DOHH2 (cell line): ENCODE data around the gene TRIM54.

Experiments used
- H3F3A ChIP-seq: fragments of 200-600 bp; sonication (generic), shearing (Covaris generic); 2 replicates; pipeline ENCODE4 v1.6.0; 2016; ENCODE audit warnings: antibody characterized with exemption, mild to moderate bottlenecking; ENCODE audit not compliant: control insufficient read depth, insufficient read depth
- H3K27ac ChIP-seq: fragments of 200-600 bp; sonication (generic); 2 replicates; pipeline ENCODE4 v1.5.1; 2014; ENCODE audit warnings: low read depth, mild to moderate bottlenecking, low read length, moderate library complexity
- H3K27me3 ChIP-seq: fragments of 200-600 bp; sonication (generic); 2 replicates; pipeline ENCODE4 v1.6.1; 2014; ENCODE audit warnings: mild to moderate bottlenecking, low read length, mixed read lengths; ENCODE audit not compliant: control insufficient read depth
- H3K36me3 ChIP-seq: fragments of 200-600 bp; sonication (generic); 2 replicates; pipeline ENCODE4 v1.6.1; 2014; ENCODE audit warnings: mild to moderate bottlenecking, low read length, moderate library complexity, mixed read lengths; ENCODE audit not compliant: control insufficient read depth
- H3K4me1 ChIP-seq: fragments of 200-600 bp; sonication (generic); 2 replicates; pipeline ENCODE4 v1.6.1; 2014; ENCODE audit warnings: mild to moderate bottlenecking, low read length, mixed read lengths; ENCODE audit not compliant: control insufficient read depth
- H3K4me2 ChIP-seq: fragments of 200-600 bp; sonication (generic); 2 replicates; pipeline ENCODE4 v1.6.0; 2014; ENCODE audit warnings: mild to moderate bottlenecking, low read length, moderate library complexity
- H3K4me3 ChIP-seq: fragments of 200-600 bp; sonication (generic); 2 replicates; pipeline ENCODE4 v1.5.1; 2014; ENCODE audit warnings: mild to moderate bottlenecking, low read length, mixed read lengths
- H3K79me2 ChIP-seq: fragments of 200-600 bp; sonication (generic); 2 replicates; pipeline ENCODE4 v1.6.1; 2014; ENCODE audit warnings: mild to moderate bottlenecking, low read length, mixed read lengths; ENCODE audit not compliant: control insufficient read depth
- H3K9me2 ChIP-seq: fragments of 200-600 bp; sonication (generic); replicated peaks from 2 replicates; pipeline ENCODE4 v1.6.1; 2014; ENCODE audit warnings: mild to moderate bottlenecking, low read length, mixed read lengths; ENCODE audit not compliant: control insufficient read depth
- H3K9me3 ChIP-seq: fragments of 200-600 bp; sonication (generic); 2 replicates; pipeline ENCODE4 v1.6.1; 2014; ENCODE audit warnings: antibody characterized with exemption, low read length, mixed read lengths; ENCODE audit not compliant: control insufficient read depth, insufficient read depth
- H4K20me1 ChIP-seq: fragments of 200-600 bp; sonication (generic); 2 replicates; pipeline ENCODE4 v1.6.0; 2014; ENCODE audit warnings: low read depth, mild to moderate bottlenecking, antibody characterized with exemption, low read length, moderate library complexity; ENCODE audit not compliant: control insufficient read depth, insufficient read depth
- CTCF ChIP-seq: fragments of 200-600 bp; sonication (generic); IDR thresholded peaks from one replicate; pipeline ENCODE4 v1.5.1; 2014; ENCODE audit warnings: antibody characterized with exemption, mild to moderate bottlenecking, low read depth, low read length; ENCODE audit not compliant: poor library complexity, severe bottlenecking
- EZH2phosphoT487 ChIP-seq: fragments of 200-600 bp; sonication (generic); IDR thresholded peaks from 2 replicates; pipeline ENCODE4 v1.6.1; 2017; ENCODE audit warnings: borderline replicate concordance, mild to moderate bottlenecking, antibody characterized with exemption, low read length, moderate library complexity, mixed read lengths

The TRIM54 gene

GRCh38 chr2:27243391-27244130 lies 38.7 kb upstream of the TRIM54 start:
- TF ChIP-seq EZH2phosphoT487 (no peak), CTCF (no peak)
- no peak overlapping the region for H3K27ac ChIP-seq
- no peak overlapping the region for H3K4me3 ChIP-seq
- no peaks in the 10 kb centered on the region for H3K9me3 ChIP-seq
- H3K27me3 ChIP-seq = no peaks in the 10 kb centered on the region
- no peaks in the 10 kb centered on the region for H3K9me2 ChIP-seq
- H3F3A ChIP-seq = peaks cover 3% of the 10 kb centered on the region; the same call in 1 of the 2 replicates
- H3K36me3 ChIP-seq = peaks cover 55% of the 10 kb centered on the region
- no peak overlapping the region for H3K4me2 ChIP-seq
- no peaks in the 10 kb centered on the region for H3K4me1 ChIP-seq
- no peaks in the 10 kb centered on the region for H3K79me2 ChIP-seq
- H4K20me1 ChIP-seq = no peaks in the 10 kb centered on the region

- no peaks in the 10 kb centered on the region for H3K9me3 ChIP-seq
- no peaks in the 10 kb centered on the region for H3K9me2 ChIP-seq
- TF ChIP-seq CTCF (no peak), EZH2phosphoT487 (no peak)
- H3K79me2 ChIP-seq = no peaks in the 10 kb centered on the region
- H3K27me3 ChIP-seq = no peaks in the 10 kb centered on the region
- H3K4me2 ChIP-seq = no peak overlapping the region
- peaks cover 42% of the 10 kb centered on the region for H3K36me3 ChIP-seq
- no peak overlapping the region for H3K27ac ChIP-seq
- peaks cover 12% of the 10 kb centered on the region for H3K4me1 ChIP-seq
- H3F3A ChIP-seq = peaks cover 3% of the 10 kb centered on the region; the same call in 1 of the 2 replicates
- no peak overlapping the region for H3K4me3 ChIP-seq
- no peaks in the 10 kb centered on the region for H4K20me1 ChIP-seq
Measured at GRCh38 chr2:27245116-27245515, 37.1 kb upstream of the TRIM54 start.

- Histone ChIP-seq H3K79me2 (no peaks in the 10 kb centered on the region), H3K4me3 (no peak overlapping the region), H3K27ac (no peak overlapping the region), H3F3A (peaks cover 3% of the 10 kb centered on the region; the same call in 1 of the 2 replicates), H3K9me2 (no peaks in the 10 kb centered on the region), H3K4me1 (peaks cover 17% of the 10 kb centered on the region), H3K9me3 (no peaks in the 10 kb centered on the region), H4K20me1 (no peaks in the 10 kb centered on the region), H3K27me3 (no peaks in the 10 kb centered on the region), H3K4me2 (no peak overlapping the region), H3K36me3 (peaks cover 38% of the 10 kb centered on the region)
- TF ChIP-seq CTCF = no peak
- TF ChIP-seq EZH2phosphoT487 = no peak
Measured at GRCh38 chr2:27245626-27246025, 36.6 kb upstream of the TRIM54 start.
